Tibial artery (tissue), 4 donors: Measurements from ENCODE around the gene LKAAEAR1.

Experiments used
- DNase-seq, 2 donors: peaks; one replicate each; pipeline ENCODE4 v3.0.0-alpha.2; 2019
- H3K27ac ChIP-seq, 2 donors: fragments of 200-600 bp; sonication (generic) in 1 of 2; 1 replicate in 1 of 2; 2 replicates in 1 of 2; pipeline ENCODE4 v1.5.1; 2018 to 2019; ENCODE audit warnings: mild to moderate bottlenecking in 1 of 2
- H3K27me3 ChIP-seq, 2 donors: fragments of 200-600 bp; sonication (generic) in 1 of 2; one replicate each; pipeline versions ENCODE4 v1.5.1 to v1.6.0; 2016 to 2019
- H3K36me3 ChIP-seq, 3 donors: fragments of 200-600 bp; sonication (generic) in 2 of 3; one replicate each; pipeline ENCODE4 v1.5.1; 2016 to 2019; ENCODE audit warnings: mild to moderate bottlenecking in 2 of 3
- H3K4me1 ChIP-seq, 4 donors: fragments of 200-600 bp; sonication (generic) in 2 of 4; 1 replicate in 3 of 4; 2 replicates in 1 of 4; pipeline ENCODE4 v1.5.1; 2016 to 2019
- H3K4me3 ChIP-seq, 2 donors: fragments of 200-600 bp; sonication (generic) in 1 of 2; 1 replicate in 1 of 2; 2 replicates in 1 of 2; pipeline ENCODE4 v1.5.1; 2018 to 2019; ENCODE audit warnings: mild to moderate bottlenecking in 2 of 2
- H3K9me3 ChIP-seq, 3 donors: fragments of 200-600 bp; sonication (generic) in 1 of 3; one replicate each; pipeline ENCODE4 v1.5.1; 2016 to 2019
- intact Hi-C: fragments of 100-400 bp; cut with DNase I; formaldehyde crosslinking; loops from one replicate; pipeline ENCODE4 v1.15.0; 2023; ENCODE audit warnings: low total_unique reads
- TF ChIP-seq, protein P1 (sequence below), 2 experiments: fragments of 200-600 bp in 1 of 2; fragments of 450-650 bp in 1 of 2; IDR thresholded peaks; one replicate each; pipeline ENCODE4 v1.5.1; 2017 to 2019; ENCODE audit warnings: antibody characterized with exemption in 2 of 2, mild to moderate bottlenecking in 1 of 2, moderate library complexity in 1 of 2

The LKAAEAR1 gene

GRCh38 chr20:64072498-64073063 lies 11.6 kb downstream of the LKAAEAR1 start:
- no peak overlapping the region for H3K4me3 ChIP-seq
- intact Hi-C loops: no loop called here
- DNase-seq: no peak
- H3K4me1 ChIP-seq: peaks cover 0 to 15% (median 13%) of the 10 kb centered on the region in 4 donors
- no peaks in the 10 kb centered on the region for H3K27me3 ChIP-seq
- H3K27ac ChIP-seq: no peak overlapping the region
- peaks cover 0 to 63% (median 30%) of the 10 kb centered on the region in 3 donors for H3K36me3 ChIP-seq
- TF ChIP-seq, protein P1, sequence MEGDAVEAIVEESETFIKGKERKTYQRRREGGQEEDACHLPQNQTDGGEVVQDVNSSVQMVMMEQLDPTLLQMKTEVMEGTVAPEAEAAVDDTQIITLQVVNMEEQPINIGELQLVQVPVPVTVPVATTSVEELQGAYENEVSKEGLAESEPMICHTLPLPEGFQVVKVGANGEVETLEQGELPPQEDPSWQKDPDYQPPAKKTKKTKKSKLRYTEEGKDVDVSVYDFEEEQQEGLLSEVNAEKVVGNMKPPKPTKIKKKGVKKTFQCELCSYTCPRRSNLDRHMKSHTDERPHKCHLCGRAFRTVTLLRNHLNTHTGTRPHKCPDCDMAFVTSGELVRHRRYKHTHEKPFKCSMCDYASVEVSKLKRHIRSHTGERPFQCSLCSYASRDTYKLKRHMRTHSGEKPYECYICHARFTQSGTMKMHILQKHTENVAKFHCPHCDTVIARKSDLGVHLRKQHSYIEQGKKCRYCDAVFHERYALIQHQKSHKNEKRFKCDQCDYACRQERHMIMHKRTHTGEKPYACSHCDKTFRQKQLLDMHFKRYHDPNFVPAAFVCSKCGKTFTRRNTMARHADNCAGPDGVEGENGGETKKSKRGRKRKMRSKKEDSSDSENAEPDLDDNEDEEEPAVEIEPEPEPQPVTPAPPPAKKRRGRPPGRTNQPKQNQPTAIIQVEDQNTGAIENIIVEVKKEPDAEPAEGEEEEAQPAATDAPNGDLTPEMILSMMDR (IDR thresholded peaks at IDR 0.05): no peak
- no peaks in the 10 kb centered on the region for H3K9me3 ChIP-seq

- H3K9me3 ChIP-seq: no peaks in the 10 kb centered on the region
Measured at GRCh38 chr20:64071341-64072332, 12.6 kb downstream of the LKAAEAR1 start.

GRCh38 chr20:64070244-64070993 lies 13.8 kb downstream of the LKAAEAR1 start:
- intact Hi-C loops: no loop called here
- H3K36me3 ChIP-seq: peaks cover 0 to 63% (median 30%) of the 10 kb centered on the region in 3 donors
- no peaks in the 10 kb centered on the region for H3K27me3 ChIP-seq
- no peak overlapping the region for H3K27ac ChIP-seq
- no peaks in the 10 kb centered on the region for H3K9me3 ChIP-seq
- no peak overlapping the region for H3K4me3 ChIP-seq
- no peak for DNase-seq
- TF ChIP-seq, protein P1 (IDR thresholded peaks at IDR 0.05): no peak
- peaks cover 0 to 12% (median 5%) of the 10 kb centered on the region in 4 donors for H3K4me1 ChIP-seq

More at GRCh38 chr20:64071341-64072332, 12.6 kb downstream of the LKAAEAR1 start:
- H3K4me3 ChIP-seq: no peak overlapping the region
- intact Hi-C loops: no loop called here
- H3K36me3 ChIP-seq: peaks cover 0 to 63% (median 30%) of the 10 kb centered on the region in 3 donors
- no peak overlapping the region for H3K27ac ChIP-seq
- H3K27me3 ChIP-seq: no peaks in the 10 kb centered on the region
- peaks cover 0 to 10% (median 6%) of the 10 kb centered on the region in 4 donors for H3K4me1 ChIP-seq
- DNase-seq: no peak
- TF ChIP-seq, protein P1 (IDR thresholded peaks at IDR 0.05): no peak

GRCh38 chr20:64069614-64070243 lies 14.5 kb downstream of the LKAAEAR1 start:
- TF ChIP-seq, protein P1 (IDR thresholded peaks at IDR 0.05): peak; percentile 35 to 56
- H3K27me3 ChIP-seq: no peaks in the 10 kb centered on the region
- H3K4me3 ChIP-seq: no peak overlapping the region
- DNase-seq: no peak
- H3K9me3 ChIP-seq: no peaks in the 10 kb centered on the region
- peaks cover 0 to 12% (median 8%) of the 10 kb centered on the region in 4 donors for H3K4me1 ChIP-seq
- peaks cover 0 to 59% (median 23%) of the 10 kb centered on the region in 3 donors for H3K36me3 ChIP-seq
- intact Hi-C loops: no loop called here
- H3K27ac ChIP-seq: no peak overlapping the region

GRCh38 chr20:64069209-64069613 lies 15.0 kb downstream of the LKAAEAR1 start:
- Histone ChIP-seq H3K9me3 (no peaks in the 10 kb centered on the region), H3K4me1 (peaks cover 0 to 17% (median 13%) of the 10 kb centered on the region in 4 donors), H3K27me3 (no peaks in the 10 kb centered on the region), H3K27ac (no peak overlapping the region), H3K36me3 (peaks cover 0 to 54% (median 18%) of the 10 kb centered on the region in 3 donors), H3K4me3 (no peak overlapping the region)
- TF ChIP-seq, protein P1 (IDR thresholded peaks at IDR 0.05): no peak
- intact Hi-C loops: no loop called here
- DNase-seq: no peak
